Activated naive CD4-positive, alpha-beta T cell treated with anti-CD3 and anti-CD28 coated beads, Interleukin-2, amount 50 U/mL, for 72 hours (primary cell): ENCODE data around the gene NFKBIL1. TPM values are rescaled to one million over a fixed set of nuclear protein-coding genes. Genes with fewer than 3 reads are reported as not detected.

Source experiments
- ATAC-seq, 2 donors: fragments of 150-1000 bp; cut with Tn5 transposase; 2 replicates each; pipeline ENCODE4 v1.10.0; 2021; ENCODE audit warnings: mild to moderate bottlenecking in 2 of 2, moderate library complexity in 2 of 2
- DNase-seq, 2 donors: peaks; one replicate each; pipeline ENCODE4 v3.0.0; 2021 to 2022; ENCODE audit warnings: low spot score in 2 of 2
- H3K27ac Mint-ChIP-seq, 2 donors: one replicate each; pipeline ENCODE4 v1.8.0; 2022; ENCODE audit warnings: mild to moderate bottlenecking in 2 of 2, mixed read lengths in 2 of 2
- H3K36me3 Mint-ChIP-seq, 2 donors: one replicate each; pipeline ENCODE4 v1.8.0; 2022; ENCODE audit warnings: mixed read lengths in 2 of 2
- H3K9me3 Mint-ChIP-seq, 2 donors: one replicate each; pipeline ENCODE4 v1.8.0; 2022; ENCODE audit warnings: mixed read lengths in 2 of 2
- total RNA-seq, 2 donors: library from RNA; stranded (reverse); gene quantifications; one replicate each; pipeline ENCODE4 v1.2.3, GENCODE V29; 2022

The NFKBIL1 gene
- total RNA-seq, 2 donors from 2014 or later: 19.4 to 39.7 TPM

DNA sequence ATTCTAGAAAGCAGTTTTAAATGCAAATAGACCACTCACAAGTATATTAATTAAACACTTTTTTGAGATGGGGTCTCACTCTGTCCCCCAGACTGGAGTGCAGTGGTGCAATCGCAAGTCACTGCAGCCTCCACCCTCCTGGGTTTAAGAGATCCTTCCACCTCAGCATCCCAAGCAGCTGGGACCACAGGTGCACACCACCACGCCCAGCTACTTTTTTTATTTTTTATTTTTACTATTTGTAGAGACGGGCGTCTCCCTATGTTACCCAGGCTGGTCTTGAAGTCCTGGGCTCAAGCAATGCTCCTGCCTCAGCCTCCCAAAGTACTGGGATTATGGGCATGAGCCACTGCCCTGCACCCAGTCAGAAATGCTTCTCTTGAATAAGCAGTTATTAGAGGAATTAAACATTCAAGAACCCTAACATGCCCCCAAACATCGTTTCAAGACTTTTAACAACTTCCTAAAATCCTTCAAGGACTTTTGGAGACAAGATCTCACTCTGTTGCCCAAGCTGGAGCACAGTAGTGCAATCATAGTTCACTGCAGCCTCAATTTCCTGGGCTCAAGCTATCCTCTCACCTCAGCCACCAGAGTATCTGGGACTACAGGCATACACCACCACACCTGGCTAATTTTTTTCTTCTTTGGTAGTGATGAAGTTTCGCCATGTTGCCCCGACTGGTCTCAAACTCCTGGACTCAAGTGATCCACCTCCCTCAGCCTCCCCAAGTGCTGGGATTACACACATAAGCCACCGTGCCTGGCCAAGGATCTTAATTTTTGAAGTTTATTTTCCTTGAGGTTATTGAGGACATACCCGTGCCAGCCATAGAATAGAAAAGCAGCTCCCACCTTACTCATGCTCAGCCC, 15.4 kb upstream of the NFKBIL1 start:
- Mint-ChIP-seq H3K9me3 (no peaks in the 10 kb centered on the region), H3K27ac (peak overlapping the region in 1 of 2 donors; percentile 60), H3K36me3 (peaks cover 38 to 65% of the 10 kb centered on the region in 2 donors)
- ATAC-seq (no peak), DNase-seq (peak in 1 of 2 donors; percentile 21)

DNA sequence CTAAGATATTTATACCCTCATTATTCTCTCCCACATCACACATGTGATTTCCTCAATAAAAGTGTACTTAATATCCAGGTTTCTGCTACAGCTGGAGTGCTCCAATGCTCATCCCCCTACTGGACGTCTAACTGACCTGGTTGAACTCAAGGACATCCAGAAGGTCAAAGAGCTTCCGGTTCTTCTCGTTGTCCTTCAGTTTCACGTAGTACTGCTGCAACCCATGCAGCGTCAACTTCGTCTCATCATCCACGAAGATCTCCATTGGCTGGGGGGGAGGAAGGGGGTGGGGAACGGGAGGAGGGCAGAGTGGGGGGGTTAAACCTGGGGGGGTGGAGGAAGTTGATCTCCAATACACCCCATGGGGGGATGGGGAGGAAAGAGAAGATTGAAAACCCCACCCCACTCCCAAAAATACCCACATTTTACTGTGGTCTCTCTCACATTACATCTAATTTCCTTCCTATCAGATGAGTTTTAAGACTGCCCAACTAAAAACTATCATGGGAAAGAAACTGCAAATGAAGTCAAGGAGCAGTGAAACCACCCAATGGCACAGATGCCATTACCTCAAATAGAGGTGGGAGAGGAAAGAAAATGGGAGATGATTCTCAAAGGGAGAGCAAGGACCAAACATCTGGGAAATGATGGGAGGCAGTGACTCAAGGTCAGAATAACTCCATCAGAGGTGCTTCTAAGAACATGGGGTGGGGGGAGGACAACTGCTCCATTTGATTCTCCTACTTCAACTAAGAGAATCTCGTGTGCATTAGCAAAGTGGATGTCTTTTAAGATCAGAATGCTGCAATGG, 14.6 kb upstream of the NFKBIL1 start:
- DNase-seq (peak in 1 of 2 donors; percentile 2), ATAC-seq (no peak)
- Mint-ChIP-seq H3K36me3 (peaks cover 38 to 65% of the 10 kb centered on the region in 2 donors), H3K9me3 (no peaks in the 10 kb centered on the region), H3K27ac (peak overlapping the region in 1 of 2 donors; percentile 77)

DNA sequence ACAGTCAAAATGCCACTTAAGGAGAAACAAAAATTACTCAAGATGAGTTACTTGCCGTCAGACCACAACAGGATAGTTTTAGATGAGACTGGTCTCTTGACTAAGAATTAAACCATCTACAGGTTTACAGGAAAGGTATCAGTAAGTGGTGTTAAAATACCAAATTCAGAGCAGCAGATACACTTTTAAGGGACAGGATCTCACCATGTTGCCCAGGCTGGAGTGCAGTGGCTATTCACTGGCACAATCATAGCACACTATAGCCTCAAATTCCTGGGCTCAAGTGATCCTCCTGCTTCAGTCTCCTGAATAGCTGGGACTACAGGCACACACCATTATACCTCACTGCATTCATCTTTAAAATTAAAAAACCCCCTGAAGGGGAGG, 14.0 kb upstream of the NFKBIL1 start:
- H3K36me3 Mint-ChIP-seq: peaks cover 41 to 68% of the 10 kb centered on the region in 2 donors
- DNase-seq (peak in 1 of 2 donors; percentile 9), ATAC-seq (peak in 1 of 2 donors; percentile 5)
- peak overlapping the region; percentile 69 to 77 for H3K27ac Mint-ChIP-seq
- H3K9me3 Mint-ChIP-seq: no peaks in the 10 kb centered on the region

DNA sequence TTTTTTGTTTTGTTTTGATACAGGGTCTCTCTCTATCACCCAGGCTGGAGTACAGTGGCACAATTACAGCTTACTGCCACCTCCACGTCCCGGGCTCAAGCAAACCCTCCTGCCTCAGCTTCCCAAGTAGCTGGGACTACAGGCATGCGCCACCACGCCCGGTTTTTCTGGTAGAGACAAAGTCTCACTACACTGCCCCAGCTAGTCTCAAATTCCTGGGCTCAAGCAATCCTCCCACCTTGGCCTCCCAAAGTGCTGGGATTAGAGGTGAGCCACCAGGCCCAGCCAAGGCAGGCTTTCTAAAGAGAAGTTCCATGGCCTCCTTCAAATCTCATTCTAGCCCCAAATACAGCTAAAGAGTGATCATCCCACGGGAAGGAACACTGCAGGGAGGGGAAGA, 13.4 kb upstream of the NFKBIL1 start:
- peak overlapping the region; percentile 69 to 88 for H3K27ac Mint-ChIP-seq
- DNase-seq: peak in 1 of 2 donors; percentile 40
- H3K9me3 Mint-ChIP-seq: no peaks in the 10 kb centered on the region
- peaks cover 47 to 74% of the 10 kb centered on the region in 2 donors for H3K36me3 Mint-ChIP-seq
- ATAC-seq: no peak

DNA sequence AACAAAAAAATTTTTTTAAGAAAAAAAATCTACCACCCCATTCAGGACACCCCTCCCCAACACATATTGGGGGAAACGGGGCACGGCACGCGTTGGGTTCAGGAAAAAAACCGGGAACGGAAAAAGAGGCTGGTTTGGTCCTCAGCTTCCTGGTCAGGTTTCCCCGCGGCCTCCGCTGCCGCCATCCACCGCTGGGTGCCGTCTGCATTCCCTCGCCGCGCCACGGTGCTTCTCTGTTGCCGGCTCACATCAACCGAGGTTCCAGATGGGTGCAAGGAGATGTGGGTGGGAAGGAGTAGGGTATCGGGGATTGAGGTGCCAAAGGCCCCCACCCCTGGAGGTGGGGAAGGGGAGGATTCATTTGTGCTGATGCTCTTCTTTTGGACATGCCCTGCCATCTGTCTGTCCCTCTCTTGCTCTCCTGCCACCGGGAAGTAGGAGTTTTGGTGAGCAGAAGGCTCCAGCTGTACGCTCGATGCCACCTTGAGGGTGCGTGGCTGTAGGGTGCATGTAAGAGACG, 12.8 kb upstream of the NFKBIL1 start:
- no peaks in the 10 kb centered on the region for H3K9me3 Mint-ChIP-seq
- peak overlapping the region; percentile 69 to 88 for H3K27ac Mint-ChIP-seq
- DNase-seq: peak in 1 of 2 donors; percentile 44
- ATAC-seq: no peak
- peaks cover 52 to 79% of the 10 kb centered on the region in 2 donors for H3K36me3 Mint-ChIP-seq

DNA sequence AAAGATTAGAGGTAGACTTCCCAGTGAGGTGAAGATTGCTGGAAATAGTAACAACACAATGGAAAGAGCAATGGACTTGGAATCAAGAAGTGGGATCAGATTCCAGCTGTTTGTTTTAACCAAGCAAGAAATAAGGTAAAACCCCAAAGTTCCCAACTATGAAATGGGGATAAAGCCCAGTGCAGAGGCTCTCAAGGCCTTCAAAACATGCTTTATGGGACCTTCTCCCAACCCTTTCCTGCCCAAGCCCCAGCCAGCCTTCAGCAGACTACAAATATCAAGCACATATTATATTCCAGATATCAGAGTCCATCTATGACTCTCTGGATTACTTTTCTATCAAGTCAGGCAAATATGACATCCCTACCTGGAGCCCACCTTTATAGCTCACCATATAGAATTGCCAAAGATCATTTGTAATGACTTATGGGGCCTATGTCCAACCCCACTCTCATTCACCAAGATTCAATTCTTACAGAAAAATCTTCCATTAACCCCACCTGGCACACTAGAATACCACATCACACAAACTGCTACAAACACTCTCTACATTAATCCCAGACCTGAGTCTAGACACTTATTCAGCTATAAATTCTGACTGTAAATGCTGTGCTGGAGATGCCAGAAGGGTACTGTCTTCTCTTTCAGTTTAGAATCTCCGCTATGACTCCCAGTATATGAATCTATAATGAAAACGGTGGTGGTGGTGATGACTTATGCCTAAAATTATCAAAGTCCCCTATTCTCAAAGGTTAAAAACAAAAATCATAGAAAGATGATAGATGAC, 11.7 kb upstream of the NFKBIL1 start:
- ATAC-seq (peak in 1 of 2 donors; percentile 21), DNase-seq (no peak)
- peak overlapping the region; percentile 69 to 79 for H3K27ac Mint-ChIP-seq
- peaks cover 57 to 79% of the 10 kb centered on the region in 2 donors for H3K36me3 Mint-ChIP-seq
- H3K9me3 Mint-ChIP-seq: no peaks in the 10 kb centered on the region

DNA sequence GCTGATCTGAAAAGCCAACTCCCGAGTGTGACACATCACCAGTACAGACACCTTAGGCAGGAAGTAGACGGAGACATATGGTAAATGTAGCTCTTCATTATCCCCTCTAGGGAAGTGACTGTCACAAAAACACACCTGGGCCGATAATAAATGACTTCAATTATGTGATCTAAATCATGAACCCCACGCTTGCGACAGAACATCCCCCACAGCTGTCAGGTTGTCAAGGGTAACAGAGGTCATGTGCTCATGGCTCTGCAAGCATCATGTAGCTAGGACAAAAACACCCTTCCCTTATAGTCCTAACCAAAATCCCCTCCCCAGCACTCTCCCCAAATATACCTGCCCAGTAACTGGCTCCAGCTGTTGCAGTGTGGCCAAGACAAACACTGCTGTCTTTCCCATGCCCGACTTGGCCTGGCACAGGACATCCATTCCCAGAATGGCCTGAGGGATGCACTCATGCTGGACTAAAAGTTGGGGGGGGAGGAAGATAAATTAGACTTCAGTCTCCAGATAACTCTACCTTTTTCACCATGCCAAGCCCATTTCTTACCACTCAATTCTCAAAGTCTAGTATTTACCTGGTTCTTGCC, 8.5 kb upstream of the NFKBIL1 start:
- H3K27ac Mint-ChIP-seq: peak overlapping the region; percentile 94 to 99
- DNase-seq: peak in 1 of 2 donors; percentile 48
- H3K9me3 Mint-ChIP-seq: no peaks in the 10 kb centered on the region
- no peak for ATAC-seq
- H3K36me3 Mint-ChIP-seq: peaks cover 66 to 71% of the 10 kb centered on the region in 2 donors

DNA sequence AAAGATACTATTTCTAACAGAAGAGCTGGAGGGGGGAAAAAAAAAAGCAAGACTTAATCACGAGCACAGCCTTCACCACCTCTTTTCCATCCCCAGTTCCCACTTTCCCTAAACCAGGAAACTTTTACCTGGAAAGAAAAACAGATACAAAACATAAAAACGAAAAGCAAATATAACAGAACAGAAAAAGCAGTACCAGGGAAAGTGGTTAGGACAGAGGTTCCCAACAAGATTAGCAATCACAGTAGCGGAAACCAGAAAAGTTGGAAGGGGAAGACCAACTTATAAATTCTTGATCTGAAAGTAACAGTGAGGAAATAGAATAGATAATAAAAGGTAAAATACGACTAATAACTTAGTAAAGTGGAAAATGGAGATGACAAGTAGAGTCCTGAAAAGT, 6.8 kb upstream of the NFKBIL1 start:
- peaks cover 53 to 55% of the 10 kb centered on the region in 2 donors for H3K36me3 Mint-ChIP-seq

DNA sequence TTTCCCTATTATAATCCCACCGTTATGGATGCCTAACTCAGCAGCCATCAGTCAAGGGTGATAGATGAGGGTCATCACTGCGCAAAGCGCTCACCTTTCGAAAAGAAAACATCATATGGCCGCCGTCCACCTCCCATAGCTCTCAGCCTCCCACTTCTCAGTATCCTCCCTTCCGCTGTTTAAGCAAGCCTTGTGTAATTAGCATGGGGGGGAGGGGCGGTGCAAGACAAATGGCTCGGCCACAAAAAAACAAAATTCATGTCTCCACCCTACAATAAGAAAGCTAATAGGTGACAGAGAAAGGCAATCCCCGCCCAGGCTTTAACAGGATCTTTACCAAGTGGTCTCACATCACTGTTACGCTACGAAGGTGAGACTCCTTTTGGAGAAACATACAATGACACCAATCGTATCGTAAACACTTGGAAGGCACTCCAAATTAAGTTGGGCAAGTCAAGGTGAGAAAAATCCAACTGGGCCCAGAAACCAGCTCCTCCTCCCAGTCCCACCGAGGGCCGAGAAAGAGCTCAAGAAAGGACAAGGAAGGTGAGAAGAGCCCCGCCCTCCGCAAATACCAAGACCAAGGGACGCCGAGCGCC, 6.2 kb upstream of the NFKBIL1 start:
- Mint-ChIP-seq H3K9me3 (no peaks in the 10 kb centered on the region), H3K36me3 (peaks cover 48 to 50% of the 10 kb centered on the region in 2 donors), H3K27ac (peak overlapping the region; percentile 99)
- peak; percentile 57 to 60 for DNase-seq
- peak; percentile 7 to 28 for ATAC-seq

More for the DNA sequence above, 6.8 kb upstream of the NFKBIL1 start:
- DNase-seq (no peak), ATAC-seq (no peak)
- Mint-ChIP-seq H3K9me3 (no peaks in the 10 kb centered on the region), H3K27ac (peak overlapping the region; percentile 99)

DNA sequence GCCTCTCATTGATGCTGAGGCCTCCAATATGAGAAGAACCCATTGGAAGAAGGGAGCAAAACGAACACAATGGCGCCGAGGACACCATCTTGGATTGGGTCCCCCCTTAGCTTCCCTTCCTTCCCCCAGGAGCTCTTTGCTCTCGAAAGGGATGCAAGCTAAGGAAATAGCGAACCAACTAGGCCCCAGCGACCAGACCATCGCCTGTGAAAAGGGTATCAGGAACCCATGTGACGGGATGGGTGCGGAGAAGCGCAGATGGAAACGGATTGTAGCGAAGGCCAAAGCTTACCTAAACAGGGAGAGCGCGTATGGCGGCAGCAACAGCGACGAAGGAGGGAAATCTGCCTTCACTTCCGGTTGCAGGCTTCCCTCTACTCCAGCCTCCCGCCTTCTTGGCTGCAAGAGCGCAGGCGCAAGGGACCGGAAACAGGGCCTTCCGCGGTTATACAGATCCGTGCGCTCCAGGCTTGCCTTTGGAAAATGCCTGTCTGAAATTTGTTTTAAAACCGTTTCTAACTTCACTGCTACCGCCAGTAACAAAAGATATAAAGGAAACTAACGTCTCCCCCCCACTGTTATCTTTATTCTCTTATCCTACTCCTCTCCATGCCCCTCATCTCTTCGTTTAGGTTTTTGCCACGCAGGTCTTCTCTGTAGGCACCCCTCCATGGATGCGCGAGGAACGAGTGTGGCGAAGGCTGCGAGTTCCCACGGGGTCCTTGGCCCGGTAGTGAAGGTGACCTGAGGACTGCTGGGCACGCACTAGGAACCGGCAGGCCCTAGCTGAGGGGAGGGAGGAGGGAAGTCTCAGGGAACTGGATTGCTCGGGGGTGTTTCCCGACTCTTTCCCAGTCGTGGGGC, 5.5 kb upstream of the NFKBIL1 start, which contains the start of gene DDX39B:
TSS of gene DDX39B (minus strand) at position 346 of the 864 bp plus-strand sequence. CDS start 1,471 bp downstream, outside the sequence.
- Mint-ChIP-seq H3K27ac (peak within 1 kb of the TSS; percentile 99), H3K9me3 (no peaks in the 10 kb centered on the region), H3K36me3 (peaks cover 42 to 43% of the 10 kb centered on the region in 2 donors)
- DNase-seq (peak; percentile 87 to 94), ATAC-seq (peak; percentile 81 to 83)

DNA sequence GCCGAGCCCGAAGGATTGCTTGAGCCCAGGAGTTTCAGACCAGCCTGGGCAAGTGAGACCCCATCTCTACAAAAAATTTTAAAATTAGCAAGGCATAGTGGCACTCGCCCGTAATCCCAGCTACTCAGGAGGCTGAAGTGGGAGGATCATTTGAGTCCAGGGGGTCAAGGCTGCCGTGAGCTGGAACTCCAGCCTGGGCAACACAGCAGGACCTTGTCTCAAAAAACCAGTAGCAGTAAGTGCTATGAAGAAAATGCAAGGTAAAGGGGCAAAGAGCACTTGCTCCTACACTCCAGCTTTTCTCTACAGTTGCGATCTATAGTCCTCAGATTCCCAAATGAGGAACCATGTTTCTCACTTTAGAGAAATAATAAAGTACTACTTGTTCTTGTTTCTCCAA, 3.8 kb upstream of the NFKBIL1 start:
- Mint-ChIP-seq H3K27ac (peak overlapping the region in 1 of 2 donors; percentile 99), H3K9me3 (no peaks in the 10 kb centered on the region), H3K36me3 (peaks cover 37% of the 10 kb centered on the region in 2 donors)
- ATAC-seq (no peak), DNase-seq (no peak)

DNA sequence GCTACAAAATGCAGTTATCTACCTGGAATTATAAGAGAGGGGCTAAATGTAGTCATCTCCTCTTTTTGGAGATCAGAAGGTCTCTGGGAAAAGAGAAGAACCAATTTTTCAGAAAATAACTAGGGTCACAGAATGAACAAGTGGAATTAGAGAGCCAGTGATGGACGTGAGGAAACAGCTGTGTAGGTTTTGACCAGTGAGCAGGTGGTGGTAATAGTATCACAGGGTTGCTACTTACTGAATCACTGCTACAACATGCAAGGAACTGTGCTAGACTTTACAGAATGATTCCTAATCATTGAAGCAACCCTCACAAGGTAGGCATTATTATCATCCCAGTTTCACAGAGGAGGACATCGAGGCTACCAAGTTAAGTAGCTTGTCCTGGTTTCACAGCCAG, 2.7 kb upstream of the NFKBIL1 start:
- peaks cover 27% of the 10 kb centered on the region in 2 donors for H3K36me3 Mint-ChIP-seq
- no peaks in the 10 kb centered on the region for H3K9me3 Mint-ChIP-seq
- no peak overlapping the region for H3K27ac Mint-ChIP-seq
- ATAC-seq (no peak), DNase-seq (no peak)

DNA sequence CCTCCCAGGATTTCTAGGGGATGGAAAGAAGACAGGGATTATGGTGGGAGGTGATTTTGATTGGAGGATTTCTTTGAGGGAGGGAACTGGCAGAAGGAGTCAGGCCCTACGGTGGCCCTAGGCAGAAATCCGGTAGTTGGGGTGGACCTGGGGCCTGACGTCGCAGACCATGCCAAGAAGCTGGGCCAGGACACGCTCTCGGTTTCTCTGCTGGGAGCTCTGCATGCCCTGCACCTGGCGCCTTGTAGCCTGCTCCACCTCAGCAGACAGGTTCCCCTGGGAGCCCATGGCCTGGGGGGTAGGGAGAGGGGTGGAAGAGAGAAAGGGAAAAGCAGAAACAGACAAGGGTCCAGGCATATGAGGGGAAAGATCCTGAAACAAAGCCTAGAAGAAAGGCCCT, 2.1 kb upstream of the NFKBIL1 start:
- ATAC-seq: no peak
- Mint-ChIP-seq H3K9me3 (no peaks in the 10 kb centered on the region), H3K36me3 (peaks cover 20 to 21% of the 10 kb centered on the region in 2 donors), H3K27ac (peak overlapping the region in 1 of 2 donors; percentile 1)
- DNase-seq: no peak

DNA sequence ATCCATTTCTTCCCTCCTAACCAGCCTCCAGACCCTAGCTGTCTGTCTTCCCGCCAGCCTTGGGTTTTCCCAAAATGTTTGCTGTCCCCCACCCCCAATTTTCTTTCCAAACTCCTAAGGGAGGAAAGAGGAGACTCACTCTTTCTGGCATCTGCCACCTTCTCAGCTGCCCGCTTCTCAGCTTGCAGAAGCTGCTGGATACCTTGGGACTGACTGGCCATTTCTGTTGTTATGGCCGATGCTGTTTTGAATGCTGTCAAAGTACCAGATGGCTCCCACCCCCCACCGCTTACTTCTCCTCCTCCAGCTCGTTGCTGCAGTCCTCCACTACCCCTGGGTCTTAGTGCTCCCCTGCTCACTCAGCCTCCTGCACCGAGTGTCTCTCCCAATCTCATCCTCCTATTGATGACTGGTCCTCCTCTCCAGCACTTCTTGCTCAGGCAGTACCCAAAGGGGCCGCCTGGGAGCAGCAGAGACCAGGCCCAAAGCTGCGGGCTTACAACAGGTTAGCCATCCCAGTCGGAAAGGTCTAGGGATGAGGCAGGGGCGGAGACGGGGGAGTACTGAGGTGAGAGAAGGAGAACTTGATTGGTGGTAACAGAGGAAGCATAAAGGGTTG, 960 bp upstream of the NFKBIL1 start, which contains the start of gene ATP6V1G2:
TSS of gene ATP6V1G2 (minus strand) at position 270 of the 619 bp plus-strand sequence. CDS start at position 221, 49 bp downstream.
- Mint-ChIP-seq H3K36me3 (peaks cover 9% of the 10 kb centered on the region in 2 donors), H3K27ac (peak within 1 kb of the TSS; percentile 87 to 93), H3K9me3 (no peaks in the 10 kb centered on the region)
- peak; percentile 90 to 95 for DNase-seq
- ATAC-seq: peak; percentile 76
